Measurements from ENCODE around the gene WDR46.
"Not testable (repeated sequence)": the region's sequence is repeated elsewhere in the genome, so short reads cannot be mapped to it uniquely, and the experiment has no call there.

The WDR46 gene

GRCh38 chr6:33286946-33287914 lies 1.8 kb downstream of the WDR46 start:
- no peak for DNase-seq (ENCODE audit: low read depth in 2 of 2)
- TF ChIP-seq CTCF (IDR thresholded peaks at IDR 0.05; ENCODE audit: low read depth, low read length), result no peak
- no peak overlapping the region for H3K4me3 ChIP-seq (replicated peaks in 1 of 2; ENCODE audit: low read depth in 2 of 2, low read length in 2 of 2)

- H3K4me3 ChIP-seq (replicated peaks in 1 of 2; ENCODE audit: low read depth in 2 of 2, low read length in 2 of 2); DNase-seq (ENCODE audit: low read depth in 2 of 2): not testable (repeated sequence)
Measured at GRCh38 chr6:33285214-33285613, 3.8 kb downstream of the WDR46 start.

- no peak overlapping the region for H3K4me3 ChIP-seq (replicated peaks in 1 of 2; ENCODE audit: low read depth in 2 of 2, low read length in 2 of 2)
- DNase-seq (ENCODE audit: low read depth in 2 of 2), result no peak
- TF ChIP-seq CTCF (IDR thresholded peaks at IDR 0.05; ENCODE audit: low read depth, low read length), result no peak
Measured at GRCh38 chr6:33280539-33280938, 8.5 kb downstream of the WDR46 start.

GRCh38 chr6:33279971-33280511 lies 9.0 kb downstream of the WDR46 start:
- TF ChIP-seq CTCF (IDR thresholded peaks at IDR 0.05; ENCODE audit: low read depth, low read length), result peak; percentile 66
- no peak overlapping the region for H3K4me3 ChIP-seq (replicated peaks in 1 of 2; ENCODE audit: low read depth in 2 of 2, low read length in 2 of 2)
- DNase-seq (ENCODE audit: low read depth in 2 of 2), result peak; percentile 53 to 58

GRCh38 chr6:33279257-33279695 lies 9.8 kb downstream of the WDR46 start:
- no peak for DNase-seq (ENCODE audit: low read depth in 2 of 2)
- no peak overlapping the region for H3K4me3 ChIP-seq (replicated peaks in 1 of 2; ENCODE audit: low read depth in 2 of 2, low read length in 2 of 2)

GRCh38 chr6:33278810-33279209 lies 10.2 kb downstream of the WDR46 start:
- no peak for TF ChIP-seq CTCF (IDR thresholded peaks at IDR 0.05; ENCODE audit: low read depth, low read length)
- no peak overlapping the region for H3K4me3 ChIP-seq (replicated peaks in 1 of 2; ENCODE audit: low read depth in 2 of 2, low read length in 2 of 2)
- DNase-seq (ENCODE audit: low read depth in 2 of 2), result no peak

More at GRCh38 chr6:33279257-33279695, 9.8 kb downstream of the WDR46 start:
- TF ChIP-seq CTCF (IDR thresholded peaks at IDR 0.05; ENCODE audit: low read depth, low read length), result no peak

GRCh38 chr6:33278392-33278741 lies 10.7 kb downstream of the WDR46 start:
- TF ChIP-seq CTCF (IDR thresholded peaks at IDR 0.05; ENCODE audit: low read depth, low read length), result no peak
- H3K4me3 ChIP-seq (replicated peaks in 1 of 2; ENCODE audit: low read depth in 2 of 2, low read length in 2 of 2), result no peak overlapping the region
- DNase-seq (ENCODE audit: low read depth in 2 of 2), result no peak
